Left ventricle myocardium inferior (tissue), 1 donor: ENCODE results near the gene UBR4. TPM values are rescaled to one million over a fixed set of nuclear protein-coding genes. Genes with fewer than 3 reads are reported as not detected.

Source experiments
- DNase-seq: peaks from one replicate; pipeline ENCODE4 v3.0.0-alpha.2; 2020
- H3K27ac ChIP-seq: fragments of 200-600 bp; replicated peaks from 2 replicates; pipeline ENCODE4 v1.8.0; 2021
- H3K27me3 ChIP-seq: fragments of 200-600 bp; 2 replicates; pipeline ENCODE4 v1.8.0; 2021; ENCODE audit warnings: low read depth
- H3K36me3 ChIP-seq: fragments of 200-600 bp; 2 replicates; pipeline ENCODE4 v1.8.0; 2021
- H3K4me1 ChIP-seq: fragments of 200-600 bp; 2 replicates; pipeline ENCODE4 v1.8.0; 2021
- H3K4me3 ChIP-seq: fragments of 200-600 bp; 2 replicates; pipeline ENCODE4 v1.8.0; 2021; ENCODE audit warnings: mild to moderate bottlenecking, moderate library complexity
- H3K9me3 ChIP-seq: fragments of 200-600 bp; replicated peaks from 2 replicates; pipeline ENCODE4 v1.8.0; 2021
- intact Hi-C: fragments of 100-400 bp; cut with micrococcal nuclease; formaldehyde crosslinking; loops from one replicate; pipeline ENCODE4 v1.11.0; 2022
- total RNA-seq: library from RNA; stranded (reverse); fragmentation: NEBNext Ultra II Directional; extraction: Animal tissue kit (Norgen Biotek cat#: 25700); gene quantifications from one replicate; pipeline ENCODE4 v1.2.1, GENCODE V29; 2021
- TF ChIP-seq, protein P1 (sequence below): fragments of 200-600 bp; IDR thresholded peaks from 2 replicates; pipeline ENCODE4 v1.8.0; 2021; ENCODE audit warnings: antibody characterized with exemption, mild to moderate bottlenecking, borderline replicate concordance
- donor health status: DM: no; HTN: yes; CAD: no; lungs with severe emphysema.

The UBR4 gene
- total RNA-seq, 1 donor from 2014 or later: 54.3 TPM

DNA sequence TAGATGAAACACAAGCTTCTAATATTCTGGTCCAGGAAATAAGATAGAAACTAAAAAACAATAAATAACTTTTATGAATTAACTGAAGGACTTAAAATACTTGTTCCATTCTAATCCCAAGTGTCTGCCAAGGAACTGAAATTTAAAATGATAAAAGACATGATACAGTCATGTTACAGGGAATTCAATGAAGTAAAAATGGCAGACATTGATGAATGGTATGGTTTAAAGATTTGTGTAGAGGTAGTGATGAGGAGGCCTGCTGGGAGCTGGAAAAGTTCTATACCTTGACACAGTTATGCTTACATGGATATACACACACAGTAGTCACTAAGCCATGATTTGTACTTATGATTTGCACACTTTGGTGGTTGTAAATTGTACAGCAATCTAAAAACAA, 2.1 kb upstream of the UBR4 start:
- H3K27ac ChIP-seq: no peak overlapping the region
- no peak overlapping the region for H3K4me3 ChIP-seq
- TF ChIP-seq, protein P1, sequence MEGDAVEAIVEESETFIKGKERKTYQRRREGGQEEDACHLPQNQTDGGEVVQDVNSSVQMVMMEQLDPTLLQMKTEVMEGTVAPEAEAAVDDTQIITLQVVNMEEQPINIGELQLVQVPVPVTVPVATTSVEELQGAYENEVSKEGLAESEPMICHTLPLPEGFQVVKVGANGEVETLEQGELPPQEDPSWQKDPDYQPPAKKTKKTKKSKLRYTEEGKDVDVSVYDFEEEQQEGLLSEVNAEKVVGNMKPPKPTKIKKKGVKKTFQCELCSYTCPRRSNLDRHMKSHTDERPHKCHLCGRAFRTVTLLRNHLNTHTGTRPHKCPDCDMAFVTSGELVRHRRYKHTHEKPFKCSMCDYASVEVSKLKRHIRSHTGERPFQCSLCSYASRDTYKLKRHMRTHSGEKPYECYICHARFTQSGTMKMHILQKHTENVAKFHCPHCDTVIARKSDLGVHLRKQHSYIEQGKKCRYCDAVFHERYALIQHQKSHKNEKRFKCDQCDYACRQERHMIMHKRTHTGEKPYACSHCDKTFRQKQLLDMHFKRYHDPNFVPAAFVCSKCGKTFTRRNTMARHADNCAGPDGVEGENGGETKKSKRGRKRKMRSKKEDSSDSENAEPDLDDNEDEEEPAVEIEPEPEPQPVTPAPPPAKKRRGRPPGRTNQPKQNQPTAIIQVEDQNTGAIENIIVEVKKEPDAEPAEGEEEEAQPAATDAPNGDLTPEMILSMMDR: no peak
- H3K36me3 ChIP-seq: peaks cover 14% of the 10 kb centered on the region
- no peaks in the 10 kb centered on the region for H3K27me3 ChIP-seq
- H3K4me1 ChIP-seq: peaks cover 62% of the 10 kb centered on the region
- no peaks in the 10 kb centered on the region for H3K9me3 ChIP-seq
- no peak for DNase-seq
- intact Hi-C loops: no loop called here

DNA sequence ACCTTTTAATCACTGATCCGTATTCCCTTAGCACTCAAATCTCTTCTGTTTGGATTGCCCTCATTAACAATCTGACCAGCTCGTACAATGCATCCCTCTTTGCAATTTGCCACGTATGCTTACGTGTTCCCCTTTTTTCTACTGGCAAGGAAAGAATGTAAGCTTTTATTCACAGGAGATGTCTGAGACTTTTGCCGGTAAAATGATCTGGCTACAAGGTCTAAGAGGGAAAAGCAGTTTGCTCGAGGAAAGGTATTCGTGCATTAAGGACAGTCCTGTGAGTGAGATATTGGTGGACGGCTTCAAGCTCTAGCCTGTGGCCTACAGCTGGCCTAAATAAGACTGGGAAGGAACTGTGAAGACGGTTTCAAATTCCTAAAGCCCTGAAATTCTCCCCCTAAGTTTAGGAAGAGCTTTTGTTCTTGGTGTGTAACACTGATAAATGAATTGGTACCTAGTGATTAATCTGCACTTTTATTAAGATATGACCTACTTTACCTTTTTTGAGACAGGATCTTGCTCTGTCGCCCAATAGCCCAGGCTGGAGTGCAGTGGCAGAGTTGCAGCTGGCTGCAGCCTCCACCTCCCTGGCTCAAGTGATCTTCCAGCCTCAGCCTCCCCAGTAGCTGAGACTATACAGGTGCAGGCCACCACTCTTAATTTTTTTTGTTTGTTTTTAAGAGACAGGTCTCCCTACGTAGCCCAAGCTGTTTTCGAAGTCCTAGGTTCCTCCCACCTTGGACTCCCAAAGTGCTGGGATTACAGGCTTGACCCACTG, 895 bp upstream of the UBR4 start:
- intact Hi-C loops: no loop called here
- H3K4me3 ChIP-seq: peak overlapping the region; percentile 84
- TF ChIP-seq, protein P1: no peak
- peaks cover 74% of the 10 kb centered on the region for H3K4me1 ChIP-seq
- peaks cover 5% of the 10 kb centered on the region for H3K36me3 ChIP-seq
- no peaks in the 10 kb centered on the region for H3K9me3 ChIP-seq
- DNase-seq: no peak
- H3K27me3 ChIP-seq: no peaks in the 10 kb centered on the region
- H3K27ac ChIP-seq: peak overlapping the region; percentile 93

DNA sequence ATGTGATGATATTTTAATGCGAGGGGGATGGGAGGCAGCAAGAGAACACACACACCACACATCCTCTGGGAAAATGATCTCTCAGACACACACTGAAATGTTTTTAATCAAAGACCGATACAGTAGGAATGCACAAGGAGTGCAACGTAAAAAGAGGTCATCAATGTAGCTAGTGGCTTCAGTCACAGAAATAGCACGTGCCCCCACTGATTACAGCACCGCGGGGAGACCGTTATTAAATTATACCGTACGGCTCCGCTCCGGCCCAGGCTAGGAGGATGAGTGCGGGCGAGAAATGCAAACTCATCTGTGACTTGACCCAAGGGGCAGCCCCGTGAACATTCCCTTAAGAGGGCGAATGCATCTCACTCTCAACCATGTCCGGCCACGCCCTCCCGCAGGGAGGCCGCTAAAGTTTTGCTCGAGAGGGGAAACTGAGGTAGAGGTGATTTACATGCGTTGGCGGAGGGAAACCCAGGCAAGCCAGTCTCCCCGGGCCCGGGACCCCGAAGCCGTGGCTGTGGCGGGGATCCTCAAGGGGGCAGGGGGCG, 552 bp downstream of the UBR4 start:
- peak overlapping the region; percentile 93 for H3K27ac ChIP-seq
- TF ChIP-seq, protein P1: no peak
- no peaks in the 10 kb centered on the region for H3K27me3 ChIP-seq
- peaks cover 5% of the 10 kb centered on the region for H3K36me3 ChIP-seq
- intact Hi-C loops: no loop called here
- peaks cover 88% of the 10 kb centered on the region for H3K4me1 ChIP-seq
- H3K4me3 ChIP-seq: peak overlapping the region; percentile 84
- peak; percentile 19 for DNase-seq
- H3K9me3 ChIP-seq: no peaks in the 10 kb centered on the region

DNA sequence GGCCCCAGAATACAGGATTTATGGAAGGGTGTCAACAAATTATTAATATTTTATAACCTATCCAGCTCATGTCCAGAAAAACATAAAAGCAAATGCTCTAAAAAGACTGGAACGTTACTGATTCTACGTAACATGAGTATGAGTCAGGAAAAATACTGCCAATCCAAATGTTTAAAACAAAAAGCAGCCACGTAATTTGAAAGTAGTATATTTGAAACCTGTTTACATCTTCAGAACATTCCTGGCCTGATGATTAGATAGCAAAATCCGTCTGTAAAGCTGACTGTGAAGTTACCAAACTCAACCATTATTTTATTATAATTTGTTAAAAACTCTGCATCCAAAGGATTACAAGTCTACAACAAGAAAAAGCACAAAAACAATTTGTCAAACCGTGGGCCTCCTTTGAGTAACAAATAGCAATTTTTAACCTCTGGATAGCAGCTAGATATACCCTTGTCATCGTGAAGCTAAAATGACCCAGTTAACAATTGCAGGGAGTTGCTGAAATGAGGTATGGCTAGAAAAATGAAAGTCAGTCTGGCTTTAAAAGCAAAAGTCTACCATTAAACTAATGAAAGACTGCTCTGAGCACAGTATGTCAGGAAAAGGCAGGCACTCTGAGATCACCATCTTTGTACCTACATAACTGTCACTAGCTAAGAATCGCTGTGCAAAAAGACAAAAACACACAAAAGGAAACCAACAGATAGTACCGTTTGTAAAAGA, 1.2 kb downstream of the UBR4 start:
- peak overlapping the region; percentile 84 for H3K4me3 ChIP-seq
- peaks cover 95% of the 10 kb centered on the region for H3K4me1 ChIP-seq
- H3K27me3 ChIP-seq: no peaks in the 10 kb centered on the region
- DNase-seq: no peak
- H3K36me3 ChIP-seq: peaks cover 2% of the 10 kb centered on the region
- H3K27ac ChIP-seq: peak overlapping the region; percentile 93
- TF ChIP-seq, protein P1: no peak
- no peaks in the 10 kb centered on the region for H3K9me3 ChIP-seq
- intact Hi-C loops: no loop called here

DNA sequence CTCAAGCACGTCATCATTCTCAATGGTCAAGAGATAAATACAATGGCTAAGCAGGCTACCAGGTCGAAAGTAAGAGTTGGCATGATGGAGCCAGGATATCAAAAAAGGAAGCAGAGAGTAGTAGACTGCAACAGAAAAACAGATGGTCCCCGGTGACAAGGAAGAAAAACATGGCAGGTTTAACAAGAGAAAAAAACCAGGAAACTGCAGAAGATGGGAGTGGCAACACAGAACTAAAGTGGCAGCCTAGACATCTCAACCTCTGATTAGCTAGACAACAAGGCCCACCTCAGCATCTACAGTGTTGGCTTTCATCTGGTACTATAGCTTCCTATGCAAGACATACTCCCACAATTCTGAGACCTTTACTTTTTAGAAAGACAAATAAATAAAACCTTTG, 3.1 kb downstream of the UBR4 start:
- H3K4me1 ChIP-seq: peaks cover 100% of the 10 kb centered on the region
- no peaks in the 10 kb centered on the region for H3K9me3 ChIP-seq
- no peaks in the 10 kb centered on the region for H3K27me3 ChIP-seq
- TF ChIP-seq, protein P1: no peak
- no peak for DNase-seq
- no peaks in the 10 kb centered on the region for H3K36me3 ChIP-seq
- intact Hi-C loops: no loop called here
- H3K4me3 ChIP-seq: no peak overlapping the region
- H3K27ac ChIP-seq: peak overlapping the region; percentile 93
